HG03139 (cell line): ENCODE results near the gene PDE8B.

ENCODE experiments used
- ATAC-seq: cut with Tn5 transposase; IDR thresholded peaks from one replicate; pipeline ENCODE4 v1.9.1; 2021; ENCODE audit not compliant: unreplicated experiment

The PDE8B gene

DNA sequence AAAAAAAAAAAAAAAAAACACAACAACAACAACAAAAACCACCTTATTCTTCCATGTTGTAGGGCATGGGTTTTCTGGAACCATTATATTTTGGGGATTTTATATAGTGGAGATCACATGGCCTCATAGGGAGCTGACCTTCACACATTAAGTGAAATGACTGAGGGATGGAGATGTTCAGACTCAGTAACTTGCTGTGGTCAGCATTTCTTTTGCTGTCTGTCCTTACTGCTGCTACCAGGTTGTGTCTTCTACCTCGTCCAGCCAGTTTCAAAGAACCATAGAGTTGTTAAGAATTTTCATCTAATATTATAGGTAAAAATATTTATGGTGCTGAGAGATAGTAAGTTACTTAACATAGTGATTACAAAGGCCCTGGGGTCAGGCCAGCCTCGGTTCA lies 107.6 kb downstream of the PDE8B start:
- no peak for ATAC-seq

GRCh38 chr5:77319117-77319804 lies 108.8 kb downstream of the PDE8B start:
- no peak for ATAC-seq

- ATAC-seq = no peak
Measured at GRCh38 chr5:77321793-77322394, 111.4 kb downstream of the PDE8B start.

GRCh38 chr5:77322406-77322805 lies 111.9 kb downstream of the PDE8B start:
- ATAC-seq = no peak

DNA sequence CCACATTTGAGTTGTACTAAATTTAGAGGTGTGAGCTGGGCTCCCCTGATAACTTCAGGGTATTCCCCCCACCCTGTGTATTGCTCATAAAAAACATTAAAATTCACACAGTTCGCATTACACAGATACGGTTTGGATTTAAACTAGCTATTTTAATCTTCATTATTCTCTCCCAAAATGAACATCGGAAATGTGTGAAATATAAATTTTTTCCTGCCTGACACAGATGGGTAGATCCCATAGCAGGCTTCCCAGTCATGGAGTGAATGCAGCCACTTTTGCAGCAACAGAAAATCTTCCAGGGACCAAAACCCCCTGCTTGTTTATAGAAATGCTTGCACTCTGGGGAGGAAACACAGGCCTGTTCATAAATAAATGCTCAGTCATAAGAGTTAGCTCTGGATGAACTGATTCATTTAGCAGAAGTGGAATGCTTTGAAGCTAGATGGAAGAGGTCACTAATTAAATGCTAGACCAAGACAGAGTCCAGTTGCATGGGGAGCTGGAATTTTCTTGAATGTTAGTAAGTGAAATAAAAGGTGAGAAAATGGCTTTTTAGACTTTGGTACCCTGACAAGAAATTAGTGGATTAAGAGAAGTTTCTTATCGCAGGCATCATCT lies 115.6 kb downstream of the PDE8B start:
- no peak for ATAC-seq

DNA sequence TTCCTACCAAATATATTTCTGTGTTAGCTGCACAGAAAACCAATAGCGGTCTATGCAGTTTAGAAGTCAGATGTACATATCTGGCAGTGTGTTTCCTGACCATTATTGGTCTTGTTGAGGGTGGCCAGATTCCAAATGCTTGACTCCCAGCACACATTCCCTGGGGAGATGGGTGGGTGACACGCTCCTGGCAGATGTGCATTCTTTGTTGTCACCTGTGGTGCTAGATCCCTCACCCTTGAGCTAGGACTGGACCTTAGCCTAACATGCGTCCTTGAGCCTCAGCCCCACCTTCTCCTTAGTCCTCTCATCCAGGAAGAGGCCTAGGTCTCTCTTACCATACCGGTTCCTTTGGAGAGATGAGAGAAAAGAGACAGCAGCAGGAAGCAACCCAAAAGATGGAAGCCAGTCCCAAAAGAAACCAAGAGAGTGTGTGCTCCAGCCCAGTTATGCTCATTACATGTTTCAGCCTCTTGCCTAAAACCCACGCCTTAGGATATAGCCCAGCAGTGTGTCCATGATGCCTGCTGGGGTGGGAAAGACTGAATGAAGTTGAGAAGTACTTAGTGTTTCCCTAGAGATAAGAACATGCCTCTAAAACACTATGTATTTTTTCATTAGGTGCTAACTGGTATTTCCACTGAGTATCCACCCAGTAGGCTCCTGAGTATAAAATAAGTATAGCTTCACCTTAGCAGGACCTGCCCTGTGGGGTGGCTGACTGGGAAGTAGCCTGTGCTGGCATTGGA lies 116.7 kb downstream of the PDE8B start:
- no peak for ATAC-seq

GRCh38 chr5:77328930-77329647 lies 118.6 kb downstream of the PDE8B start:
- ATAC-seq = no peak

DNA sequence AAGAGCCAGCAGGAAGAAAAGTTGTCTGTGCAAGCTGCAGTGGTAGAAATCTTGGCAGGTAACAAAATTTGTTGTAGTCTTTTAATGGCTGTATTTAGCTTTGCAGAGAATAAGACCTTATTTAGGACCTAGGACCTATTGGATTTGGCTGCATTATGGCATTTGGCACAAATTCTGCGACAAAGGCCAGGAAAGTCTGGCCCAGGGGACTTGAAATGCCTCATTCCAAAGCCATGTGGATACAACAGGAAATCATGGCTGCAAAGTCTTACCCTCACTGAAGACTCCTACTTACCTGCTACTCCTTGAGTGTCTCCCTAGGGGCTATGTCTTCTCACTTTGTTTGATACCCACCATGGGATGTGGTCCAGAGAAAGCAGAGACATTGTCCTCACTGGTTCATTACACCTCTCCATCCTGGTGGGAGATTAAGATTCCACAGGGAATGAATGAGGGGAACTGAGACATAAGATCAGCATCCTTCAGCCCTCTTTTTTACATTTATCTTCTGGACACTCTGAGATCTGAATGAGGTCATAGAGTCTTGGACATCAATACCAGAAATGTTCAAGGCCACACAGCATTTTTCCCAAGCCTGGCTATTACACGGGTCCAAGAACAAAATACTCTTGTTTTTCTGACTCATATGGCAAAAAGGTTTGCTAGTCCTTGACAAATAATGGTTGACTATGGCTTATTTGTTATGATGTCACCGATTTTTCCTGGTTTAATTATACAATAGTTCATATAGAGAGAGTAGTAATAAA lies 119.4 kb downstream of the PDE8B start:
- ATAC-seq = no peak

GRCh38 chr5:77333036-77333435 lies 122.6 kb downstream of the PDE8B start:
- no peak for ATAC-seq

DNA sequence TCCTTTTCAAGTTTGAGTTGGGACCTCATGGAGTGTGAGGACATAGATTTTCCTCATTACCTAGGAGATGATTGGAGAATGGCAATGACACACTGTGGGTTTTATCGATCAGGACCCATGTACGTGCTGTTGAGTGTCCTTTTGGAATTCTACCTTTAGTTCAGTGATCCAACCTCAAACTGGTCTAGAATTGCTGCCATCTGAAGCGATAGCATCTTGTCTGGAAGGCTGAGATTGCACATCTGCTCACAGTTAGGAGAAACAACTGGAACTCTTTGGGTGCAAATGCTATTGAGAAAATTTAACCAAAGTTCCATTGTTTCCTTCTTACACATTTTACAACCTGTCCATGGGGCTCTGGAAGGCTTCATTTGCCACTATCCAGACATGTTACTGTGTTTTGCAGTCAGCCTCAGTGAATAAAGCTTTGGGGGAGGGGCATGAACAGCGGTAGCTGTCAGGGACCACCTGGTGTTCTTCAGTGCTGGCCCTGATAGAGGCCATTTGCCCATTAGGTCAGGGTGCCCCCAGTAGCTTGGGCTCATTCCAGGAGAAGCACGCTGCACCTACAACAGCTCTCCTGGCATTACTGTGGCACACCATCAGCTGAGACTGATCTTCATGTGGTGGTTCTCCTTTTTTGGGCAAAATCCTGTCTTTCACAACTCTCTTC lies 123.1 kb downstream of the PDE8B start:
- no peak for ATAC-seq

DNA sequence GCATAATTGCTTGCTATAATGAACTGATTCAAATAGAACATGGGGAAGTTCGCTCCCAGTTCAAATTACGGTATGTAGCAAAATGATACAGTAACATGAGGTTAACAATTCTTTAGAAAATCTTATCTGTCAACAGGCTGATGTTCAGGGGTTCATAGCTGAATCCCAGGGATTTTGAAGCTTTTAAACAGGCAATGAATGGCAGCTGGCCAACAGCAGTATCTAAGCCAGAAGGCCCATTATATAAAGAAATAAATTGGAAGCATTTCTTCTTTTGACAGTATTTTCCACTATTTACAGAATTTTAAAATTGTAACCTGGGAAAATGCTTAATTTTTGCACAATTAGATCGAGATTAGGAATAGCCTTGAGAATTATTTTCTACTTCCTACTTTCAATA lies 126.8 kb downstream of the PDE8B start:
- no peak for ATAC-seq

DNA sequence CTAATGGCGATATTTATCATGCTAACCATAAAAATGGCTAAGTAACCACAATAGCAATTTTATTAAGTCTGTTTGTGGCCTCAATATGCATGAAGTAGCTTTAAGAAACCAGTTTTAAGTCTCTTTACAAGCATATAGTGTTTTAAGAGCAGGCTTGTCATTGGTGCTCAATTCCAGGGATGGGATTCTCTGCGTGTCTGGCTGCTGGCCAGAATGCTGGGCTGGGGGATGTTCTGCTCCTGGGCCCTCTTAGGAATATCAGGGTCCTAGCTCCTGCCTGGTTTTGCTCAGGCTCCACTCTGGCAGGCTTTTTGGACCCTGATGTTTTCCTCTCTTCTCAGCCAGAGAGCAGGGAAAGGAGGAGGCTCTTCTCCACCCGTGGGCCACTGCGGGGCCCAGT lies 127.2 kb downstream of the PDE8B start:
- no peak for ATAC-seq

DNA sequence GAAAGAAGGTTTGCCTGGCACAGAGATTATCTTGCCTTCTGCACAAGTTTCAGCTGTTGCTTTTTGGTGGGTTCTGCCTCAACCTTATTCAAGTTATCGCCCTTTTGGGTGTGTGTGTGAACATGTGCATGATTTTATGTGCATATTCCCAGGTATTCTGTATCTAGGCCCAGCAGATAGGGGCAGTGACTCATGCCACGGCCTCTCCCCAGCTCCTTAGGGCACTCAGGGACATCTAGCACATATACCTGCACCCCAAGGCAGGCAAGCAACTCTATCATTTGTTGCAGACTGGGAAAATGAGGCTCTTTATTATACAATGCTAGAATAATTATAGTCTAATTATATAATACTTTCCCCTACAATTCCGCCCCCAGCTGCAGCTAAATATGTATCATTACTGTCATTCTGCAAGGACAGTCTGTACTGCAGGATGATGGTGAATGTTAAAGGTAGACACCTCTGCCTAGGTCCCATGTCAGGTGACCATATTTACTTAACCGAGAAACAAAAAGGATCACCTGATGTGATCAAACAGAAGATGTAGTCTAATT lies 128.9 kb downstream of the PDE8B start:
- ATAC-seq = no peak

DNA sequence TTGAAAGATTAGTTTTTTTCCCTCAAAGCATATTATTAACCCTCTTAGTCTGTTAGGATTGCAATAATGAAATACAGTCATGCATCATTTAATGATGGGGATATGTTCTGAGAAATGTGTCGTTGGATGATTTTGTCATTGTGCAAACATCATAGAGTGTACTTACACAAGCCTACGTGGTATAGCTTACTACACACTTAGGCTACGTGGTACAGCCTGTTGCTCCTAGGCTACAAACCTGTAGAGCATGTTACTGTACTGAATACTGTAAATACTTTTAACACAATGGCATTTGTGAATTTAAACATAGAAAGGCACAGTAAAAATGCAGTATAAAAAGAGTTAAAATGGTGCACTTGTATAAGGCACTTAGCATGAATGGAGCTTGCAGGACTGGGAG lies 132.7 kb downstream of the PDE8B start:
- ATAC-seq = no peak

GRCh38 chr5:77347435-77348098 lies 137.1 kb downstream of the PDE8B start:
- ATAC-seq = no peak

DNA sequence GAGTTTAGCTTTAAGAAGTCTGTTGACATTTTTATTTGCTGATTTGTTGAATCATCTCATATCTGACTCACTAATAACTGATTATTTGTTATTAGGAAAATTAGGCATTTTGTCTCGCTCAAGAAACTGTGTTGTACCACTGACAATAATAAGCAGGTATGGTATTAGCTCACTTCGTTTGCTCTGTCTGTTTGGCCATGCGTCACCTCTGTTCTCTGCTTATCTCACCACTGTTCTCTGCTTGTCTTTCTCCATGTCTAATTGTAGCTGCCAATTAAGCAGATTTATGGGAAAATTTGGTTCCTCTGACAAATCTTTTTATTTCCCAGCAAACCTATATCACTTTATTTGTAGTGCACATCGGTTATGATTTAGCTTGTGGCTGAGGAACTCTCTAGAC lies 142.8 kb downstream of the PDE8B start:
- no peak for ATAC-seq

DNA sequence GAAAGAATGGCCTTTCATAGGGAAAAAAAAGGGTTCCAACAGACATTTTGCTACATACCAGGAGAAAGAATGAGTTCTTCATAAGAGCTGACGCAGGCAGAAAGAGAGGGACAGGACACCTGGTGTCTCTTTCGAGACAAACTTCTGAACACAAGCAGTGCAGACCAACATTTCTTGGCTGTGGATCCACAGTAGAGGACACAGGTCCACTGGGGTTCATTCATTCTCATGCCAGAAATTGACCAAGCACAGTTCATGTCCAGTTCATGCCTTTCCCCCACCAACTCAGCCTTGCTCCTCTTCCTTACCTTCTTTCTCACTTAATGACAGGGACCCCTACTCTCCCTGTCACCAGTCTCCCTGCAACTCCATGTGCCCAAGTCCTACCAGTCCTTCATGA lies 144.0 kb downstream of the PDE8B start:
- ATAC-seq = no peak

DNA sequence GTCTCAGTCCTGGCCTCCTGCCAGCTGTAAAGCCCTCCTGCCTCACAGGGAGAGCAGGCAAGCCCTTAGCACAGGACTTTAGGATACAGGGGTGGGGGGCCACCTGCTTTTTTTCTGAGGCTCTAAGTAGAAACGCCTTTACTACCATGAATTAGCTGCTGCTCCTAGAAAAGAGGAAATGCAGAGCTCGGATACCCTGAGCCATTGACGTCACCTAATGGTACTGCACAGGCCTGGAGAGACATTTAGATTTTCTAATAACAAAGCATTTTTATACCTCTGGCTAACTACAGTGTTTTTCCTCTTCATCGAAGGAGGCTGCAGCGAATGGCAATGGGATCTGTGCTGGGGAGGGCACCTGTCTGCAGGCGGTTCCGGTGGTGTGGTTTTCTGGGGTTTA lies 144.6 kb downstream of the PDE8B start:
- ATAC-seq = no peak

DNA sequence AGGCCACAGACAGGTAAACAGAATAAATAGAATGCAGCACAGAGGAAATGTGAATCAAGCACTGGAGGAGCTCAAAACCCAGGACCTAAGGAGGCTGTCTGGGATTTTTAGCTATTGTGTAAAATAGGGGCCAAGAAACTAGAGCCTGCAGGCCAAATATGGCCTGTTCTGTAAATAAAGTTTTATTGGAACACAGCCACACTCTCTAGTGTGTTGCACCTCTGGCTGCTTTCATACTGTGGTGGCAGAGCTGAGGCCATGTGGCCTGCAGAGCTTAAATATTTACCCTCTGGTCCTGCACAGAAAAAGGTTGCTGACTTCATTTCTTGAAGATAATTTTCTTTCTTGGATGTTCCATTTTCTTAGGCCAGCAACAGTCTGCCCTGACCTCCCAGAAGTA lies 145.3 kb downstream of the PDE8B start:
- no peak for ATAC-seq
